ENCODE measurements around the gene SUPT3H. TPM values are rescaled to one million over a fixed set of nuclear protein-coding genes. Genes with fewer than 3 reads are reported as not detected.

SUPT3H gene
- total RNA-seq, 4 donors from 2014 or later, result 0.80 to 12.7 (median 3.0) TPM

DNA sequence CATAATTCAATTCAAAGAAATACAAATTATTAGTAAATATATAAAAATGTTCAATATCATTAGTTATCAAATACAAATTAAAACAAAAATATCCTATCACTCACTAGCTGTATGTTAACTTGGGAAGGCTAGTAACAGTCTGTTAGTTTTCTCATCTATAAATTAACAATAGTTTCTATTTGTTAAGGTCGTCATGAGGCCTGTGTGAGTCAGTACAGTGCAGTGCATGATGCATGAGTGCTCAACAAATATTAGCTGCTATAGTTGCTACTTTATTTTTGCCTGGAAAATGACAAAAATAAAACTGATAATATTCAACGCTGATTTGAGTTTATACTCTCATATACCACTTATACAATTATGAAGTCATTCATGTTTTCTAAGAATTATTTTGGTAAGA lies 451.2 kb downstream of the SUPT3H start:
- H3K27ac ChIP-seq, result no peak overlapping the region
- no peaks in the 10 kb centered on the region for H3K9me3 ChIP-seq
- H3K4me1 ChIP-seq, result peaks cover 0 to 7% (median 0%) of the 10 kb centered on the region in 4 donors
- no peaks in the 10 kb centered on the region for H3K36me3 ChIP-seq
- DNase-seq, result no peak
- TF ChIP-seq POLR2AphosphoS5 (IDR thresholded peaks at IDR 0.05), result no peak
- TF ChIP-seq EP300 (IDR thresholded peaks at IDR 0.05; ENCODE audit: low read depth), result no peak
- no peak for TF ChIP-seq POLR2A (IDR thresholded peaks at IDR 0.05)
- TF ChIP-seq, protein P1, sequence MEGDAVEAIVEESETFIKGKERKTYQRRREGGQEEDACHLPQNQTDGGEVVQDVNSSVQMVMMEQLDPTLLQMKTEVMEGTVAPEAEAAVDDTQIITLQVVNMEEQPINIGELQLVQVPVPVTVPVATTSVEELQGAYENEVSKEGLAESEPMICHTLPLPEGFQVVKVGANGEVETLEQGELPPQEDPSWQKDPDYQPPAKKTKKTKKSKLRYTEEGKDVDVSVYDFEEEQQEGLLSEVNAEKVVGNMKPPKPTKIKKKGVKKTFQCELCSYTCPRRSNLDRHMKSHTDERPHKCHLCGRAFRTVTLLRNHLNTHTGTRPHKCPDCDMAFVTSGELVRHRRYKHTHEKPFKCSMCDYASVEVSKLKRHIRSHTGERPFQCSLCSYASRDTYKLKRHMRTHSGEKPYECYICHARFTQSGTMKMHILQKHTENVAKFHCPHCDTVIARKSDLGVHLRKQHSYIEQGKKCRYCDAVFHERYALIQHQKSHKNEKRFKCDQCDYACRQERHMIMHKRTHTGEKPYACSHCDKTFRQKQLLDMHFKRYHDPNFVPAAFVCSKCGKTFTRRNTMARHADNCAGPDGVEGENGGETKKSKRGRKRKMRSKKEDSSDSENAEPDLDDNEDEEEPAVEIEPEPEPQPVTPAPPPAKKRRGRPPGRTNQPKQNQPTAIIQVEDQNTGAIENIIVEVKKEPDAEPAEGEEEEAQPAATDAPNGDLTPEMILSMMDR (IDR thresholded peaks at IDR 0.05), result no peak
- 74 to 77% methylated on average over 2 of the region's 2 CpGs for WGBS, 2 donors (ENCODE audit: low coverage in 1 of 2)
- intact Hi-C loops (cut with DNase I; ENCODE audit: low total_unique reads) (no loop called here), in situ Hi-C loops (cut with MboI; ENCODE audit: low pct_ligation_motif_present in 1 of 4, low pct_unique_long_range_greater_than_20kb in 1 of 4, low sequenced_read_pairs in 3 of 4) (no loop called here)
- no peaks in the 10 kb centered on the region for H3K27me3 ChIP-seq
- H3K4me3 ChIP-seq, result no peak overlapping the region

DNA sequence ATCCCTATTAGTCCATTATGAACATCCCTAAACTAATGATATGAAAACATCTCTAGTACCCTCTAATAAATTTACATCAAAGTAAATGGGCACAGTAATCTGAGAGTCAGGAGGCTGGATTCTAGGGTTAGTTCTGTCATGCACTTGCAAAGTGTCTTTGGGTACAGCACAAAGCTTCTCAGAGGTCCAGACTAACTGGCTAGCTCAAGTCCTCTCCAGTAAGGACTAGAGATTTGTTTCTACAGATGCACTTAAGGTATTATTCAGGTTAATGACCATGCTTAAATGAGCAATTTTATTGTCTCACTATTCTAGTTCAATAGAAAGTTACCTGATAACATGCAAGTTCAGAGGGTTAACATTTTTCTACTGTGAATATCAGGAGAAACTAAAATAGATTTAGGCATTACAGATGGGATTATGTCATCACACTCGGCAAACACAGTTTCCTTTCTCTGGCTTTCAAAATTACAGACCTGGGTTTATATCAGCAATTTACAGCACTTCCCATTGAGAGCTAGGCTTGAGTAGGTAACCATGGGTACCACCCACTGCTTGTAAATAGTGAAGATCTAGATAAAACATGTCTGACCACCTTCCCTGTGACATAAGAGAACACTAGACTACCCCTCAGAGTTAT lies 452.5 kb downstream of the SUPT3H start:
- Histone ChIP-seq H3K27me3 (no peaks in the 10 kb centered on the region), H3K27ac (no peak overlapping the region), H3K4me3 (no peak overlapping the region), H3K36me3 (no peaks in the 10 kb centered on the region), H3K9me3 (no peaks in the 10 kb centered on the region), H3K4me1 (peaks cover 0 to 7% (median 0%) of the 10 kb centered on the region in 4 donors)
- DNase-seq, result no peak
- intact Hi-C loops (cut with DNase I; ENCODE audit: low total_unique reads), result no loop called here
- WGBS, 2 donors (ENCODE audit: low coverage in 1 of 2), result 0 to 10% methylated on average over 1 of the region's 1 CpG
- TF ChIP-seq, protein P1 (IDR thresholded peaks at IDR 0.05), result no peak
- in situ Hi-C loops (cut with MboI; ENCODE audit: low pct_ligation_motif_present in 1 of 4, low pct_unique_long_range_greater_than_20kb in 1 of 4, low sequenced_read_pairs in 3 of 4), result no loop called here

GRCh38 chr6:44923444-44923843 lies 454.3 kb downstream of the SUPT3H start:
- Histone ChIP-seq H3K36me3 (no peaks in the 10 kb centered on the region), H3K9me3 (no peaks in the 10 kb centered on the region), H3K4me3 (no peak overlapping the region), H3K27me3 (no peaks in the 10 kb centered on the region), H3K4me1 (peaks cover 0 to 7% (median 0%) of the 10 kb centered on the region in 4 donors), H3K27ac (no peak overlapping the region)
- 69 to 75% methylated on average over 1 of the region's 1 CpG for whole genome bisulfite sequencing, 2 donors (ENCODE audit: low coverage in 1 of 2)
- in situ Hi-C loops (cut with MboI; ENCODE audit: low pct_ligation_motif_present in 1 of 4, low pct_unique_long_range_greater_than_20kb in 1 of 4, low sequenced_read_pairs in 3 of 4), result no loop called here
- DNase-seq, result no peak
- TF ChIP-seq POLR2A (IDR thresholded peaks at IDR 0.05) (no peak), EP300 (IDR thresholded peaks at IDR 0.05; ENCODE audit: low read depth) (no peak), POLR2AphosphoS5 (IDR thresholded peaks at IDR 0.05) (no peak)
- TF ChIP-seq, protein P1 (IDR thresholded peaks at IDR 0.05), result no peak
- intact Hi-C loops (cut with DNase I; ENCODE audit: low total_unique reads), result loop anchor here (5.0 kb wide), 1 partner anchor 491 kb away; no protein-coding TSS in a partner anchor

GRCh38 chr6:44921798-44922197 lies 455.9 kb downstream of the SUPT3H start:
- WGBS, 2 donors (ENCODE audit: low coverage in 1 of 2), result 40 to 76% methylated on average over 1 to 3 of the region's 3 CpGs
- in situ Hi-C loops (cut with MboI; ENCODE audit: low pct_ligation_motif_present in 1 of 4, low pct_unique_long_range_greater_than_20kb in 1 of 4, low sequenced_read_pairs in 3 of 4), result no loop called here
- DNase-seq, result no peak

More at GRCh38 chr6:44921798-44922197, 455.9 kb downstream of the SUPT3H start:
- no peak overlapping the region for H3K4me3 ChIP-seq
- no peaks in the 10 kb centered on the region for H3K36me3 ChIP-seq
- H3K27me3 ChIP-seq, result no peaks in the 10 kb centered on the region
- peaks cover 0 to 7% (median 0%) of the 10 kb centered on the region in 4 donors for H3K4me1 ChIP-seq
- H3K27ac ChIP-seq, result no peak overlapping the region
- intact Hi-C loops (cut with DNase I; ENCODE audit: low total_unique reads), result loop anchor here (5.0 kb wide), 1 partner anchor 489 kb away; no protein-coding TSS in a partner anchor
- TF ChIP-seq, protein P1 (IDR thresholded peaks at IDR 0.05), result no peak
- TF ChIP-seq POLR2AphosphoS5 (IDR thresholded peaks at IDR 0.05) (no peak), EP300 (IDR thresholded peaks at IDR 0.05; ENCODE audit: low read depth) (no peak), POLR2A (IDR thresholded peaks at IDR 0.05) (no peak)
- H3K9me3 ChIP-seq, result no peaks in the 10 kb centered on the region

Measured in transverse colon (tissue), 4 donors.